HEK293 (cell line): Measurements from ENCODE around the gene NPAS2.

Experiments
- CTCF ChIA-PET: fragments of 350-600 bp; formaldehyde crosslinking; extraction: SDS; loops from one replicate; lab custom pipeline; 2021; ENCODE audit warnings: antibody characterized with exemption; lab: Yijun Ruan, JAX
- POLR2A ChIA-PET: fragments of 300-600 bp; formaldehyde crosslinking; extraction: SDS; loops from one replicate; lab custom pipeline; 2020; ENCODE audit warnings: antibody characterized with exemption, inconsistent platforms; lab: Yijun Ruan, JAX
- H3K27ac ChIP-seq: fragments of 200-500 bp; sonication (Bioruptor generic); 2 replicates; pipeline ENCODE4 v1.5.1; 2014; ENCODE audit warnings: low read depth, low read length, control low read depth, inconsistent platforms; ENCODE audit errors: extremely low read depth
- H3K36me3 ChIP-seq, 2 experiments: fragments of 200-500 bp in 1 of 2; sonication (Bioruptor generic) in 1 of 2; 1 replicate in 1 of 2; 2 replicates in 1 of 2; pipeline ENCODE4 v1.5.1; 2014 to 2017; ENCODE audit warnings: inconsistent platforms in 2 of 2, low read length in 2 of 2; ENCODE audit not compliant: control insufficient read depth in 2 of 2, insufficient read depth in 1 of 2
- H3K4me1 ChIP-seq: fragments of 200-500 bp; sonication (Bioruptor generic); 2 replicates; pipeline ENCODE4 v1.5.1; 2014; ENCODE audit warnings: mild to moderate bottlenecking, low read length, inconsistent platforms; ENCODE audit not compliant: control insufficient read depth, insufficient read depth
- H3K4me3 ChIP-seq: 2 replicates; pipeline ENCODE4 v1.5.1; 2011; ENCODE audit warnings: low read depth, mild to moderate bottlenecking, control low read depth, low read length, moderate library complexity
- H3K9me3 ChIP-seq: fragments of 200-500 bp; sonication (Bioruptor generic); 2 replicates; pipeline ENCODE4 v1.5.1; 2014; ENCODE audit warnings: low read depth, low read length, inconsistent platforms; ENCODE audit not compliant: control insufficient read depth, insufficient read depth
- BCL11A ChIP-seq: fragments of 450-650 bp; formaldehyde crosslinking; IDR thresholded peaks from 2 replicates; pipeline ENCODE4 v1.5.1; 2016; ENCODE audit warnings: low read depth, missing biosample characterization, missing genetic modification characterization
- FEZF1 ChIP-seq: fragments of 450-650 bp; formaldehyde crosslinking; IDR thresholded peaks from 2 replicates; pipeline ENCODE4 v1.5.1; 2016; ENCODE audit warnings: missing biosample characterization, missing genetic modification characterization
- HOXA7 ChIP-seq: sonication (generic); formaldehyde crosslinking; IDR thresholded peaks from 2 replicates; pipeline ENCODE4 v1.8.1; 2022; ENCODE audit warnings: missing genetic modification reagents, borderline replicate concordance
- MYNN ChIP-seq: fragments of 450-650 bp; formaldehyde crosslinking; IDR thresholded peaks from 2 replicates; pipeline ENCODE4 v1.5.1; 2016; ENCODE audit warnings: missing biosample characterization, missing genetic modification characterization, borderline replicate concordance
- ZBTB44 ChIP-seq: fragments of 450-650 bp; IDR thresholded peaks from 2 replicates; pipeline ENCODE4 v1.5.1; 2018; ENCODE audit warnings: missing biosample characterization, mild to moderate bottlenecking, missing genetic modification characterization
- ZFP37 ChIP-seq: fragments of 450-650 bp; formaldehyde crosslinking; IDR thresholded peaks from 2 replicates; pipeline ENCODE4 v1.5.1; 2016; ENCODE audit warnings: missing biosample characterization, missing genetic modification characterization
- ZNF146 ChIP-seq: fragments of 450-650 bp; formaldehyde crosslinking; IDR thresholded peaks from 2 replicates; pipeline ENCODE4 v1.5.1; 2016; ENCODE audit warnings: missing biosample characterization, missing genetic modification characterization
- ZNF239 ChIP-seq: fragments of 450-650 bp; formaldehyde crosslinking; IDR thresholded peaks from 2 replicates; pipeline ENCODE4 v1.5.1; 2016; ENCODE audit warnings: missing biosample characterization, missing genetic modification characterization
- ZNF274 ChIP-seq, 2 experiments: fragments of 200-500 bp in 1 of 2; fragments of 450-650 bp in 1 of 2; sonication (Bioruptor generic) in 1 of 2; formaldehyde crosslinking in 1 of 2; IDR thresholded peaks; 2 replicates each; pipeline versions ENCODE4 v1.5.1 to v1.6.1; 2014 to 2016; ENCODE audit warnings: borderline replicate concordance in 1 of 2, inconsistent platforms in 1 of 2, low read length in 1 of 2, missing biosample characterization in 1 of 2, missing genetic modification characterization in 1 of 2
- ZNF354C ChIP-seq: fragments of 450-650 bp; formaldehyde crosslinking; IDR thresholded peaks from 2 replicates; pipeline ENCODE4 v1.5.1; 2016; ENCODE audit warnings: missing biosample characterization, missing genetic modification characterization, low read depth, borderline replicate concordance
- ZNF404 ChIP-seq: fragments of 450-650 bp; formaldehyde crosslinking; IDR thresholded peaks from 2 replicates; pipeline ENCODE4 v1.5.1; 2017; ENCODE audit warnings: missing biosample characterization, missing genetic modification characterization
- ZNF48 ChIP-seq: fragments of 450-650 bp; formaldehyde crosslinking; IDR thresholded peaks from 2 replicates; pipeline ENCODE4 v1.5.1; 2016; ENCODE audit warnings: missing biosample characterization, missing genetic modification characterization
- ZNF530 ChIP-seq: fragments of 450-650 bp; formaldehyde crosslinking; IDR thresholded peaks from 2 replicates; pipeline ENCODE4 v1.5.1; 2016; ENCODE audit warnings: low read depth, missing biosample characterization, missing genetic modification characterization
- ZNF596 ChIP-seq: fragments of 450-650 bp; IDR thresholded peaks from 2 replicates; pipeline ENCODE4 v1.5.0; 2018; ENCODE audit warnings: missing biosample characterization, mild to moderate bottlenecking, missing genetic modification characterization, moderate library complexity
- ZNF777 ChIP-seq: fragments of 450-650 bp; formaldehyde crosslinking; IDR thresholded peaks from 2 replicates; pipeline ENCODE4 v1.5.1; 2017; ENCODE audit warnings: missing biosample characterization, missing genetic modification characterization, borderline replicate concordance
- ZSCAN4 ChIP-seq: fragments of 450-650 bp; formaldehyde crosslinking; IDR thresholded peaks from 2 replicates; pipeline ENCODE4 v1.5.1; 2017; ENCODE audit warnings: missing biosample characterization, missing genetic modification characterization
- TF ChIP-seq, protein P1 (sequence below): fragments of 450-650 bp; formaldehyde crosslinking; IDR thresholded peaks from 2 replicates; pipeline ENCODE4 v1.5.0; 2017; ENCODE audit warnings: missing biosample characterization, missing genetic modification characterization, borderline replicate concordance

The NPAS2 gene

GRCh38 chr2:100965596-100965995 lies 145.7 kb downstream of the NPAS2 start:
- Histone ChIP-seq H3K27ac (no peak overlapping the region), H3K4me1 (no peaks in the 10 kb centered on the region), H3K9me3 (no peaks in the 10 kb centered on the region), H3K4me3 (no peak overlapping the region), H3K36me3 (peaks cover 0 to 11% of the 10 kb centered on the region in 2 experiments; a peak in 2 of 3 replicates)
- ChIA-PET CTCF (interaction anchor here (0.6 to 1.1 kb wide), 3 partner anchors 16 to 230 kb away, joined by 3 to 5 read pairs (median 4); no protein-coding TSS in a partner anchor), POLR2A (no interaction called here)
- TF ChIP-seq ZNF596 (tag by site-specific recombination) (no peak), ZBTB44 (tag by site-specific recombination) (no peak), ZNF530 (tag by site-specific recombination) (no peak), ZNF354C (tag by site-specific recombination) (no peak), ZNF48 (tag by site-specific recombination) (no peak), BCL11A (tag by site-specific recombination) (no peak), ZFP37 (tag by site-specific recombination) (no peak), FEZF1 (tag by site-specific recombination) (no peak), ZNF404 (tag by site-specific recombination) (no peak)
- TF ChIP-seq, protein P1, sequence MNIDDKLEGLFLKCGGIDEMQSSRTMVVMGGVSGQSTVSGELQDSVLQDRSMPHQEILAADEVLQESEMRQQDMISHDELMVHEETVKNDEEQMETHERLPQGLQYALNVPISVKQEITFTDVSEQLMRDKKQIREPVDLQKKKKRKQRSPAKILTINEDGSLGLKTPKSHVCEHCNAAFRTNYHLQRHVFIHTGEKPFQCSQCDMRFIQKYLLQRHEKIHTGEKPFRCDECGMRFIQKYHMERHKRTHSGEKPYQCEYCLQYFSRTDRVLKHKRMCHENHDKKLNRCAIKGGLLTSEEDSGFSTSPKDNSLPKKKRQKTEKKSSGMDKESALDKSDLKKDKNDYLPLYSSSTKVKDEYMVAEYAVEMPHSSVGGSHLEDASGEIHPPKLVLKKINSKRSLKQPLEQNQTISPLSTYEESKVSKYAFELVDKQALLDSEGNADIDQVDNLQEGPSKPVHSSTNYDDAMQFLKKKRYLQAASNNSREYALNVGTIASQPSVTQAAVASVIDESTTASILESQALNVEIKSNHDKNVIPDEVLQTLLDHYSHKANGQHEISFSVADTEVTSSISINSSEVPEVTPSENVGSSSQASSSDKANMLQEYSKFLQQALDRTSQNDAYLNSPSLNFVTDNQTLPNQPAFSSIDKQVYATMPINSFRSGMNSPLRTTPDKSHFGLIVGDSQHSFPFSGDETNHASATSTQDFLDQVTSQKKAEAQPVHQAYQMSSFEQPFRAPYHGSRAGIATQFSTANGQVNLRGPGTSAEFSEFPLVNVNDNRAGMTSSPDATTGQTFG (tag by site-specific recombination): no peak

- Histone ChIP-seq H3K27ac (no peak overlapping the region), H3K36me3 (peaks cover 0 to 19% of the 10 kb centered on the region in 2 experiments; a peak in 2 of 3 replicates), H3K4me3 (no peak overlapping the region), H3K4me1 (no peaks in the 10 kb centered on the region), H3K9me3 (no peaks in the 10 kb centered on the region)
- POLR2A ChIA-PET: no interaction called here
- CTCF ChIA-PET: no interaction called here
- TF ChIP-seq ZNF239 (tag by site-specific recombination): no peak
These were observed 147.8 kb downstream of the NPAS2 start for GRCh38 chr2:100967716-100968115.

DNA sequence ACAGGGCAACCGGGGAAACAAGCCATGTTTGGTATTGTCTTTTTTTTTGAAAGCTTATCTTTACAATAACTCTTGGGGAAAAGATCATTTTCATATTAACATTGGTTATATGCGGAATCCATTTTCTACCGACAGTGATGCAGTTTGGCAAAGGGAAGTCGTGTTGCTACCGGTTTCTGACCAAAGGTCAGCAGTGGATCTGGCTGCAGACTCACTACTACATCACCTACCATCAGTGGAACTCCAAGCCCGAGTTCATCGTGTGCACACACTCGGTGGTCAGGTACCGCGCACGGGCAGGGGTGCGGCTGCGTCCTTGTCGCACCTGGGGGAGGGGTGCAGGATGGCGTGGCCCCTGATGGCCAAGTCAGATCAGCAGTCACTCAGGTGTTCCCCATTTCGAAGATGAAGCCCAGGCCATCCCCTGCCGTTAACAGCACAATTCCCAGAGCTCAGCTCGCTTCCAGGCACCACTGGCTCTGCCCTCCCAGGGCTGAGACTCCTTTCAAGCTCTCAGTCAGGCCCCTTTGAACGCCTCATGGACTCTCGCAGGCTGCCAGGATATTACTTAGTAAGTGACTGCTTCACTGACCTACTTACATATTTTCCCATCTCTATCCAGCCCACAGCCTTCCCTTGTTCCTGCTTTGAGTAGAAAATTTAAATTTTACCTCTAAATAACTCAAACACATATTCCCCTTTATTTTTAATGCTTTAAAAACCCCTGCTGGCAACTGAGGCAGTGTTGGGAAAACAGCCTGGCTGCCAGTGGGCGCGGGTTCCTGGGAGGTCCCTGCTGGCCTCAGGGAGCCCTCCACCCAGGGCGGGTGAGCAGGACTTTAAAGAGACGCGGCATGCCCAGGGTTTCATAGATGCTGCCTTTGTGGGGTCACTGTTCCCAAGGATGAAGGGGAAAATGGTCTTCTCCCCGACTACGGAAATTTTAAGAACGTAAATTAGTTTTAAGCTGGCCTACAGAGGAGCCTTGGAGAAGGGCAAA lies 148.5 kb downstream of the NPAS2 start:
- Histone ChIP-seq H3K36me3 (peaks cover 0 to 22% of the 10 kb centered on the region in 2 experiments; a peak in 2 of 3 replicates), H3K4me1 (no peaks in the 10 kb centered on the region), H3K9me3 (no peaks in the 10 kb centered on the region), H3K4me3 (no peak overlapping the region), H3K27ac (no peak overlapping the region)
- CTCF ChIA-PET: no interaction called here
- TF ChIP-seq ZNF146 (tag by site-specific recombination) (no peak), HOXA7 (no peak), ZNF274 (IDR thresholded peaks at IDR 0.05; ENCODE audit: low read length) (no peak), ZNF274 (tag by site-specific recombination; IDR thresholded peaks at IDR 0.05; ENCODE audit: borderline replicate concordance) (no peak), ZSCAN4 (tag by site-specific recombination) (no peak), MYNN (tag by site-specific recombination) (no peak), ZNF777 (no peak)
- POLR2A ChIA-PET: no interaction called here
